DMS53 treated with DMSO at 0.1 percent for 48 hours (cell line): ENCODE measurements around the gene RASAL2.
"Not testable (repeated sequence)": the region's sequence is repeated elsewhere in the genome, so short reads cannot be mapped to it uniquely, and the experiment has no call there.

Experiments used
- DNase-seq: peaks from one replicate; lab custom pipeline; 2025; ENCODE audit not compliant: unreplicated experiment; lab: John Stamatoyannopoulos, UW

Gene RASAL2

DNA sequence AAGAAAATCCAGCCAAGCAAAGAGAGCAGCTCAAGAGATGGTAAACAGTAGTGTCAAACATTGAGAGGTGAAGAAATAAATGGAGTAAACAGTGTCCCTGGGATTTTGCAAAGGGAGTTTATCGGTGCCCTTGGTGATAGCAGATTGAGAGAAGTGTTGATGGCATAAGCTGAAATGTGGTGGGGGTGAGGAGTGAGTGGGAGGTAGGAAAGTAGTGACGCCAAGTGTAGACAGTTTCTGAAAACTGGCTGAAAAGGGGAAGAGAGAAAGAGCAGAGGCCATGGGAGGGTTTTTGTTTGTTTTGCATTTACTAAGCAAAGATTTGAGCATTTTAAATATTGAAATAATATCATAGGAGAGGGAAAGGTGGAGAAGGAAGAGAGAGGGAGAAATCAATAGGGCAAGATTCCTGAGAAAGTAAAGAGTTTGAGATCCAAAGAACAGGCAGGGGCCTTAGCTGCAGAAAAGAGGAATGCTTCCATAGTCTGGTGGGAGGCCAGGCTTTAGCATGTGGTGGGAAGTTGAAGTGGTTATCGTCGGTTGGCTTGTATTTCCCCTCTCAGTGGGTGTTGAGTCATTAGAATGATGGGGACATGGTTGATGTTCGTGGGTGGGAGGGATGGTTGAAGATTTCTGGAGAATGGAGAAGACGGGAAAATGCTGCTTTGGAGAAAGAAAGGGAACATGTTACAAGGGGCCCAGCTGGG is 26.8 kb upstream of the RASAL2 start:
- DNase-seq, result no peak

GRCh38 chr1:178071811-178072210 is 22.1 kb upstream of the RASAL2 start:
- no peak for DNase-seq

- DNase-seq, result no peak
Measured at GRCh38 chr1:178072326-178072725, 21.6 kb upstream of the RASAL2 start.

DNA sequence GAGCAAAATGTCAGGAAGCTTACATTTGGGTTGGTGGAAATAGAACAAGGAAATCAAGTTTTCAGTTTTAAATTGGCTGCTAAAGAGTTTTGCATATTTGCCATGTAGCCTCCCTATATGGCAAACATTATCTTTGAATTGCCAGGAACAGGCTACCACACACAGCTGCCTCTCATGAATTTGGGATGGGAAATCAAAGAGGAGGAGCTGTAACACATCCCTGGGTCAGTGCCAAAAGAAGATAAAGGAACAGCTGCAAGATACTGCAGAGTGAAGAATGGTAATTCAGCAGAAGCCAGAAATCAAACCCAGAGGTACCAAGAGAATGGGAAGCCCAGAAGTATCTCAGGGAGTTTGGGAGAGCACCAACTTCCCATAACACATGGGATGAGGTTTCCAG is 18.6 kb upstream of the RASAL2 start:
- DNase-seq, result no peak

DNA sequence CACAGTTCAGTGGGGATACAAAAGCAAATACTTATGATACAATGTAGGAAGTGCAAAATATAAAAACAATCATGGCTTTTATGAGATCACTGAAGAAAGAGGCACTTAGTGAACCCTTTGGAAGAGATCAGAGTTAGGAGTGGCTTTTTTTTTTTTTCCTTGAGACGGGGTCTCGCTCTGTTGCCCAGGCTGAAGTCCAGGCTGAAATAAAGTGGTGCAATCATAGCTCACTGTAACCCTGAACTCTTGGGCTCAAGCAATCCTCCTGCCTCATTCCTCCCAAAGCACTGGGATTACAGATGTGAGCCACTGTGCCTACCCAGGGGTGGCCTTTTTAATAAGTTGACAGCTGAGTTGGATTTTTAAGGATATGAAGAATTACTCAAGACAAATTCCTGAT is 17.3 kb upstream of the RASAL2 start:
- no peak for DNase-seq

GRCh38 chr1:178077917-178078316 is 16.0 kb upstream of the RASAL2 start:
- no peak for DNase-seq

DNA sequence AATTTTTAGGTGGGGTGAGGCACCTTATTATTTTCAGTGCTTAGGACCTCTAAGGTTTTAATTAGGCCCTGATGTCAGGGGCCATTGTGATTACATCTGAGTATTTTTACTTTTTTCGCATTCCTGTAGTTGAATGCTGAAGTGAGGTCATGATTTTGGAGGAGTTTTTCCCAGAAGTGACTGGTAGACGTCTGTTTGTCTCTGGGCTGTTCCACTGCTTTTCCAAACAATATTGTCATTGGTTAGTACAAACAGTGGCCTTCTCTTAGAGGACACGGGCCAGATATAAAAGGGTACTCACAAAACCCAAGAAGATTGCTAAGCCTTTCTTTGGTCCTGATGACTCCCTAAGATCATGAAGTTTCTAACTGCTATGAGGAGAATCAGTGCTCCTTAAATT is 7.6 kb upstream of the RASAL2 start:
- no peak for DNase-seq

DNA sequence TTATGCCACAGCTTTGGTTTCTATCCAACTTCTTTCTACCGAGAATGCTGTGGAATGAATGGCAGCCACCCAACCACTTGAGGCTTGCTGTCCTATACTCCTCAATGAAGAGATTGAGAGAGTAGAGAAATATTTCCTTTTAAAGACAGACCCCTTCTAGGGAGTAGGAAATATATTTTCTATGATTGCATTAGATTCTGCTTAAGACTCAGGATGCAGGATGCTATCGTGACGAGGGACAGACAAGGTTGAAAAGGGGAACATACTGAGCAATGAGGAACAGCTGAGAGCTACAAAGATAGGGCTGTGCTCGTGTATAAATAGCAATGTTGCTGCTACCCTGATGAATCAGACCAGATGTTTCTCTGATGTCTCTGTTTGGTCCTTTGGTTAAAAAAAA is 7.1 kb upstream of the RASAL2 start:
- no peak for DNase-seq

DNA sequence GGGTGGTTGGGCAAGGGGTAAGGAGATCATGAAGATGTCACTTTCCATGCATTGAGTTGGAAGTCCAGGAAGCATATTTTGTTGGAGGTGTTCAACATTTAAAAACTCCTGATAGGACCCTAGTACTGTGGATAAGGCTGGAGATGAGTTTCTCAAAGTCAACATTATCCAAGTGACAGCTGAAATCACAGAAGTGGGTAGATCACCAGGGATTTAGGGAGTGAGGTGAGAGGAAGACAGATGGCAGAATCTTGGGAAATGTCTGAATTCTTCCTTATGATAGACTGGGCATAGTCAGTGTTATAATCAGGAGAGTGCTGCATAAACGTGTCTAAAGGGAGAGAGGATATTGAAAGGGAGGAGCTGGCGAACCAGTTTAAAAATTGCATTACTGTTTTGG is 5.3 kb upstream of the RASAL2 start:
- DNase-seq, result no peak

DNA sequence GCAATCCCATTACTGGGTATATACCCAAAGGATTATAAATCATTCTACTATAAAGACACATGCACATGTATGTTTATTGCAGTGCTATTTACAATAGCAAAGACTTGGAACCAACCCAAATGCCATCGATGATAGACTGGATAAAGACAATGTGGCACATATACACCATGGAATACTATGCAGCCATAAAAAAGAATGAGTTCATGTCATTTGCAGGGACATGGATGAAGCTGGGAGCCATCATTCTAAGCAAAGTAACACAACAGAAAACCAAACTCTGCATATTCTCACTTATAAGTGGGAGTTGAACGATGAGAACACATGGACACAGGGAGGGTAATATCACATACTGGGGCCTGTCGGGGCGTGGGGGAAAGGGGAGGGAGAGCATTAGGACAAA is 2.5 kb upstream of the RASAL2 start:
- not testable (repeated sequence) for DNase-seq

GRCh38 chr1:178091986-178092745 is 1.7 kb upstream of the RASAL2 start:
- no peak for DNase-seq

DNA sequence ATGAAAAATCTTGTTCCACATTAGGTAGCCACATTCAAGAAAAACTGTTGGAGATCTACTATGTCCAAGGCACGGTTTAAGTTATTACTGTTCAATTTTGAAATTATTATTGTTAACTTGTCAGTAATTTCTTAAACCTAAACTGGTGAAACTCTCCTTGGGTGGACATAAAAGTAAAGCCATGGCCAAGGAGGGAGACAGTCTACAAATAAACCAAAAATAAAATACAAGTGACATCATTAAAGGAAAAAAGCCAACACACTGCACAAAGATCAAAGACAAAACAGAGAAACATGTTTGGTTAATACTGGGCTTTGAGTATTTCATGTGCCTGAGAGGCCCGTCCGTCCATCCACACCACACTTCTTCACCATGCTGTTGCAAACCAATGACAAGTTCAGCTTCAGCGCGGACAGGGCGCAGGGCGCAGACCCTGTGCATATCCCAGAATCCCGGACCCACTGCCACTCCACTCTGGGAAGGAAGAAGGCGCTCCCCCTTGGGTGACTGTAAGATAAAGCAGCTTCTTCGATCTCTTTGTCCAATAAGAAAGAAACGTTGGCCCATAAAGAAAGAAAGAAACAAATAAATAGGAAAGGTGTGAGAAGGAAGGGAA is 918 bp upstream of the RASAL2 start:
- DNase-seq, result peak; percentile 43

DNA sequence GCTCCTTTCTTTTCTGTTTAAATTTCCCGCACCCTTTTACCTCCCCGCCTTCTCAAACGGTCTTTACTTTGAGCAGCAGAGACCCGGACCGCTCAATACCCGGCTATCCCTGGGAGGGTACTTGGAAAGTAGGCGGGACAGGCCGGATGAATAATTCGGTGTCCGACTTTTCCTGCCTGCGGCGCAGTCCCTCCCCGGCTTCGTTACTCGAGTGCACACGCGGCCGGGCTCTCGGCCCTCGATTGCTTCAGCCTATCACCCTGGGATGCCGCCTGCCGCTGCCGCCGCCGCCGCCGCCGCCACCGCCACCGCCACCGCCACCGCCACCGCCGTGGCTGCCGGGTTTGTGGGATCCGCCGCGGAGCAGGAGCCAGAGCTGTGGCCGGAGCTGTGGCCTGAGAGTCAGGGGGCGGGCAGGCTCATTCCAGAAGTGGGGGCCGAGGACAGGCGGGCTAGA is 382 bp upstream of the RASAL2 start:
- peak; percentile 90 for DNase-seq

DNA sequence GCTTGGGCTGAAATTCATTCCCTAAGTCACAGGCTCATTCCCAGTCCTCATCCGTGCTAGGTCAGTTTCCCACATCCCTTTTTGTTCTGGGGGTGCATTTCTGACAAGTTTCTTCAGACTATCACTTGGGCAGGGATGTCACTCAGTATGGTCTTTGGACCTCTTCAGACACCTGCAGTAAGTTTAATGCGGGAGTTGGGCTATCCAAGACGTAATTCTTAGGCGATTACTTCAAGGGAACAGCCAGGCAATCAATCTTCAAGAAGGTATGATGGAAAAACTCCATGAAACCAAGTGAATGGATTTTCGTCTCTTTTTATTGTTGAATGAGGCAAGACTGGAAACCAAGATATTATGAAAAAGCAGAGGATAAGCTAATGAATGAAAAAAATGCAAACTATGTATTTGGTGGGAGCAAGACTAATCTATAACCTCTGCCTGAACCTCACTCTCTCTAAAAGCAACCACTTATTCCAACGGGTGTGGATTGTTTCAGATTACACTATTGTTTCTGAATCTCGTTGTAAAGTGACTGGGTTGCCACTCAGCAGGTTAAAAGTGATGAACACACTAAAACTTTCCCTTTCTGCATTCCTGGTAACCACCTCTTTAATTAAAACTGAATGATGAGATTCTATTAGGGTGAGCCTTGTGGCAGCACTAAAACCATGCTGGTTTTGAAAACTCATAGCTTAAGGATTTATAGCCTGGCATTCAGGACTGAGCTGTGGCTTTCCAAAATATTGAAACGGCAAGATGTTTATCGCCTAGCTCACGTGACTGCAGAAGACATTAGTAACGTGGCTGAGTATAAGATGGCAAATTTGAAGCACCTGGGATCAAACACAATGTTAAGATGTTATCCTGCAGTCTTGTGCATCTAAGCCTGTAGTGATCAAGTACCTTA is 1.1 kb downstream of the RASAL2 start:
- DNase-seq, result no peak

- no peak for DNase-seq
Measured at GRCh38 chr1:178096421-178096820, 2.5 kb downstream of the RASAL2 start.

DNA sequence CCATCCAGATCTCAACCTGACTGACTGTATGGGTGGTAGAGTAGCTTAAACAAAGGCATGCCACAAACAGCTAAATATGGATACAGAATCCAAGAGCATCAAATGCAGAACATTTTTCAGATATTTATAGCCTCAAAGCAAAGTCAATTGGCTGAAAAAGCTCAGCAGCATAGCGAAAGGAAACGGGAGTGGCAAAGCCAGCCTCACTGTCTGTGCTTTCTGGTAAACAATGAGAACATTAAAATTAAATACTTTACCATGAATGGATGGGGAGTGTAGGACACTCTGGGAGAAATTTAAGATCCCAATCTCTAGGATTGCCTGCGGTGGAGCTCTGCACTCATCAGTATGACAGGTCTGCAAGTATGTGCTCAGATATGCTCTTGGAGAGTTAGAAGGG is 4.4 kb downstream of the RASAL2 start:
- DNase-seq, result no peak

DNA sequence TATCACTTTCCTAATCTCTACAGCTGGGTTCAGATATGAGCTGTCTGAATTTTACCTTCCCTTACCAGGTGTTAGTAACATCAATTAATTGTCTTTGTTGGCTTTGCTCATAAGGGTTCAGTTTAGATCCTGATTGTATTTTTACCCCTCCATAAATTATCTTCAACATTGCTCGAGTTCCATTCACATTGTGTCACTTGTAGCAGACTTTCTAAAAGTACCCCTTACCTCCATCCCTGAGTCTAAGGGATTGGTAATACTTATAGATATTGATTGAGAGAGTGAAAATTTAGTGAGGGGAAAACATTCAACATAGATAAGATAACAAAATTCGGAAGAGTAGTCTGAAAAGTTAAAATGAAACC is 7.3 kb downstream of the RASAL2 start:
- no peak for DNase-seq

DNA sequence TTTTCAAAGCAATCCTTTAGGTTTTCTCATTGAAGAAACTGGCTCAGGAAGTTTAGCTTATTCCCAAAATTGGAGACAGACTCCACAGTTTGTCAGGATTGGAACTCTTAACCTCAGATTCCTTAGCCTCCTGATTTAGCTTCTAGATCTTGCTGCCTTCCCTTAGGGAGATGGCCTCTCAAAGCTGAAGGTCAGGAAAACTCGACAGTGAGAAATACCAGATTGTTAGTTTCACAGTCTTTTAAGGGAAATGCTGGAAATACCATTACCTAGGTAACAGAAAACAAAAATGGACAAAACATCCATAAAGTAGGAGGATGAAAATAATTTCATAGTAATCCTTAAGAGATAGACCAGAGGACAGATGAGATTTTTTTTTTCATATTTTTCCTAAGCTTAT is 7.8 kb downstream of the RASAL2 start:
- DNase-seq, result no peak

GRCh38 chr1:178102218-178102617 is 8.3 kb downstream of the RASAL2 start:
- DNase-seq, result no peak

DNA sequence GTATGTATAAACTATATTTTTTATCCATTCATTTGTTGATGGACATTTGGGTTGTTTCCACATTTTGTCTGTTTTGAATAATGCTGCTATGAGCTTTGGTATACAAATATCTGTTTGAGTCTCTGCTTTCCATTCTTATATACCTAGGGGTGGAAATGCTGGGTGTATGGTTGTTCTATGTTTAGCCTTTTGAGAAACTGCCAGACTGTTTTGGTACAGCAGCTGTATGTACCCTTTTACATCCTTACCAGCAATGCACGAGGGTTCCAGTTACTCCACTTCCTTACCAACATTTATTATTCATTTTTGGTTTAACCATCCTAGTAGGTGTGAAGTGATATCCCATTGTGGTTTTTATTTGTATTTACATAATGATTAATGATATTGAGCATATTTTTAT is 13.9 kb downstream of the RASAL2 start:
- DNase-seq, result no peak
